Right hindlimb (tissue), 1 donor: ENCODE data around the gene OFD1.
A peak's percentile ranks its signal among the peaks of the same experiment; 100 is the strongest.

Experiments
- DNase-seq: peaks from one replicate; pipeline ENCODE4 v3.0.0-alpha.2; 2018

Gene OFD1

GRCh38 chrX:13734278-13735172 lies at the start of gene OFD1, which contains the start of gene TRAPPC2:
OFD1 (plus strand) TSS chrX:13734748; CDS start chrX:13735072, 324 bp downstream.
TRAPPC2 (minus strand) TSS chrX:13734620; CDS start chrX:13719963, 14,657 bp downstream.
- DNase-seq = peak; percentile 92

GRCh38 chrX:13685126-13685763 lies 49.3 kb upstream of the OFD1 start:
- no peak for DNase-seq

- no peak for DNase-seq
Measured at GRCh38 chrX:13687203-13687602, 47.3 kb upstream of the OFD1 start.

- no peak for DNase-seq
Measured at GRCh38 chrX:13688384-13688957, 46.1 kb upstream of the OFD1 start.

GRCh38 chrX:13688958-13689740 lies 45.4 kb upstream of the OFD1 start, which contains the start of gene RAB9A:
RAB9A (plus strand) TSS chrX:13689128; CDS start chrX:13708747, 19,619 bp downstream.
- DNase-seq = peak; percentile 92

- no peak for DNase-seq
Measured at GRCh38 chrX:13689741-13690211, 44.8 kb upstream of the OFD1 start.

GRCh38 chrX:13690836-13691235 lies 43.7 kb upstream of the OFD1 start:
- DNase-seq = no peak

- DNase-seq = no peak
Measured at GRCh38 chrX:13691841-13692371, 42.6 kb upstream of the OFD1 start.

GRCh38 chrX:13692771-13693231 lies 41.7 kb upstream of the OFD1 start:
- DNase-seq = no peak

- DNase-seq = no peak
Measured at GRCh38 chrX:13693341-13693961, 41.1 kb upstream of the OFD1 start.

GRCh38 chrX:13694359-13694758 lies 40.2 kb upstream of the OFD1 start:
- DNase-seq = no peak

GRCh38 chrX:13694983-13695382 lies 39.6 kb upstream of the OFD1 start:
- DNase-seq = no peak

- DNase-seq = no peak
Measured at GRCh38 chrX:13695601-13696115, 38.9 kb upstream of the OFD1 start.

- DNase-seq = no peak
Measured at GRCh38 chrX:13697455-13697854, 37.1 kb upstream of the OFD1 start.

GRCh38 chrX:13697976-13698375 lies 36.6 kb upstream of the OFD1 start:
- no peak for DNase-seq

- no peak for DNase-seq
Measured at GRCh38 chrX:13698432-13698831, 36.1 kb upstream of the OFD1 start.

- DNase-seq = no peak
Measured at GRCh38 chrX:13699183-13699826, 35.2 kb upstream of the OFD1 start.

GRCh38 chrX:13700380-13700779 lies 34.2 kb upstream of the OFD1 start:
- no peak for DNase-seq

- DNase-seq = no peak
Measured at GRCh38 chrX:13702111-13702789, 32.3 kb upstream of the OFD1 start.

GRCh38 chrX:13703135-13703534 lies 31.4 kb upstream of the OFD1 start:
- no peak for DNase-seq
